Breast epithelium (tissue), 4 donors: Measurements from ENCODE around the gene TECPR1. TPM values are rescaled to one million over a fixed set of nuclear protein-coding genes. Genes with fewer than 3 reads are reported as not detected.

Experiments used
- DNase-seq, 2 donors: peaks; one replicate each; pipeline ENCODE4 v3.0.0-alpha.2; 2019; ENCODE audit warnings: low spot score in 2 of 2
- H3K27ac ChIP-seq, 2 donors: fragments of 200-600 bp; sonication (generic) in 1 of 2; one replicate each; pipeline ENCODE4 v1.5.1; 2016 to 2019; ENCODE audit warnings: mild to moderate bottlenecking in 1 of 2
- H3K27me3 ChIP-seq, 2 donors: fragments of 200-600 bp; sonication (generic) in 1 of 2; one replicate each; pipeline versions ENCODE4 v1.5.1 to v1.6.0; 2017 to 2019; ENCODE audit warnings: control low read depth in 1 of 2, mild to moderate bottlenecking in 1 of 2
- H3K36me3 ChIP-seq: fragments of 200-600 bp; one replicate; pipeline ENCODE4 v1.5.1; 2019
- H3K4me1 ChIP-seq, 2 donors: fragments of 200-600 bp; sonication (generic); one replicate each; pipeline ENCODE4 v1.5.1; 2016 to 2019; ENCODE audit warnings: control low read depth in 1 of 2
- H3K4me3 ChIP-seq, 3 donors: fragments of 200-600 bp; sonication (generic); 1 replicate in 2 of 3; 2 replicates in 1 of 3; pipeline ENCODE4 v1.5.1; 2016 to 2019; ENCODE audit warnings: mild to moderate bottlenecking in 3 of 3, moderate library complexity in 2 of 3
- H3K9me3 ChIP-seq, 2 donors: fragments of 200-600 bp; sonication (generic) in 1 of 2; one replicate each; pipeline ENCODE4 v1.5.1; 2016 to 2019; ENCODE audit warnings: control low read depth in 1 of 2
- POLR2A ChIP-seq: fragments of 450-650 bp; IDR thresholded peaks from one replicate; pipeline ENCODE4 v1.6.1; 2016; ENCODE audit warnings: antibody characterized with exemption, mild to moderate bottlenecking, moderate library complexity
- POLR2AphosphoS5 ChIP-seq, 3 donors: sonication (generic); formaldehyde crosslinking; IDR thresholded peaks; one replicate each; pipeline ENCODE4 v1.6.1; 2017; ENCODE audit warnings: antibody characterized with exemption in 3 of 3
- intact Hi-C: fragments of 100-400 bp; cut with DNase I; formaldehyde crosslinking; loops from one replicate; pipeline ENCODE4 v1.15.1; 2023; ENCODE audit warnings: low total_unique reads
- total RNA-seq, 3 donors: library from RNA; depleted of rRNA; stranded (reverse); fragments of >200 nt; gene quantifications; one replicate each; pipeline ENCODE4 v1.1.0, GENCODE V29; 2016
- TF ChIP-seq, protein P1 (sequence below), 3 donors: fragments of 450-650 bp; IDR thresholded peaks; one replicate each; pipeline ENCODE4 v1.5.1; 2016 to 2017; ENCODE audit warnings: antibody characterized with exemption in 3 of 3, mild to moderate bottlenecking in 3 of 3, moderate library complexity in 3 of 3

The TECPR1 gene, protein sequence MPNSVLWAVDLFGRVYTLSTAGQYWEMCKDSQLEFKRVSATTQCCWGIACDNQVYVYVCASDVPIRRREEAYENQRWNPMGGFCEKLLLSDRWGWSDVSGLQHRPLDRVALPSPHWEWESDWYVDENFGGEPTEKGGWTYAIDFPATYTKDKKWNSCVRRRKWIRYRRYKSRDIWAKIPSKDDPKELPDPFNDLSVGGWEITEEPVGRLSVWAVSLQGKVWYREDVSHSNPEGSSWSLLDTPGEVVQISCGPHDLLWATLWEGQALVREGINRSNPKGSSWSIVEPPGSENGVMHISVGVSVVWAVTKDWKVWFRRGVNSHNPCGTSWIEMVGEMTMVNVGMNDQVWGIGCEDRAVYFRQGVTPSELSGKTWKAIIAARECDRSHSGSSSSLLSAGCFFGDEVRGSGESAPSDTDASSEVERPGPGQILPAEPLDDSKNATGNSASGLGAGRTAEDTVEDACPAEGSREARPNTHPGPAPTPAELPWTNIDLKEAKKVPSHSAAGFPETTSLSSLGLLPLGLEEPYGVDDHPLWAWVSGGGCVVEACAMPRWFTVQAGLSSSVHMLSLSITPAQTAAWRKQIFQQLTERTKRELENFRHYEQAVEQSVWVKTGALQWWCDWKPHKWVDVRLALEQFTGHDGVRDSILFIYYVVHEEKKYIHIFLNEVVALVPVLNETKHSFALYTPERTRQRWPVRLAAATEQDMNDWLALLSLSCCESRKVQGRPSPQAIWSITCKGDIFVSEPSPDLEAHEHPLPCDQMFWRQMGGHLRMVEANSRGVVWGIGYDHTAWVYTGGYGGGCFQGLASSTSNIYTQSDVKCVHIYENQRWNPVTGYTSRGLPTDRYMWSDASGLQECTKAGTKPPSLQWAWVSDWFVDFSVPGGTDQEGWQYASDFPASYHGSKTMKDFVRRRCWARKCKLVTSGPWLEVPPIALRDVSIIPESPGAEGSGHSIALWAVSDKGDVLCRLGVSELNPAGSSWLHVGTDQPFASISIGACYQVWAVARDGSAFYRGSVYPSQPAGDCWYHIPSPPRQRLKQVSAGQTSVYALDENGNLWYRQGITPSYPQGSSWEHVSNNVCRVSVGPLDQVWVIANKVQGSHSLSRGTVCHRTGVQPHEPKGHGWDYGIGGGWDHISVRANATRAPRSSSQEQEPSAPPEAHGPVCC
- total RNA-seq, result 10 to 100 TPM; 14.7 to 29.7 (median 28.8) TPM

DNA sequence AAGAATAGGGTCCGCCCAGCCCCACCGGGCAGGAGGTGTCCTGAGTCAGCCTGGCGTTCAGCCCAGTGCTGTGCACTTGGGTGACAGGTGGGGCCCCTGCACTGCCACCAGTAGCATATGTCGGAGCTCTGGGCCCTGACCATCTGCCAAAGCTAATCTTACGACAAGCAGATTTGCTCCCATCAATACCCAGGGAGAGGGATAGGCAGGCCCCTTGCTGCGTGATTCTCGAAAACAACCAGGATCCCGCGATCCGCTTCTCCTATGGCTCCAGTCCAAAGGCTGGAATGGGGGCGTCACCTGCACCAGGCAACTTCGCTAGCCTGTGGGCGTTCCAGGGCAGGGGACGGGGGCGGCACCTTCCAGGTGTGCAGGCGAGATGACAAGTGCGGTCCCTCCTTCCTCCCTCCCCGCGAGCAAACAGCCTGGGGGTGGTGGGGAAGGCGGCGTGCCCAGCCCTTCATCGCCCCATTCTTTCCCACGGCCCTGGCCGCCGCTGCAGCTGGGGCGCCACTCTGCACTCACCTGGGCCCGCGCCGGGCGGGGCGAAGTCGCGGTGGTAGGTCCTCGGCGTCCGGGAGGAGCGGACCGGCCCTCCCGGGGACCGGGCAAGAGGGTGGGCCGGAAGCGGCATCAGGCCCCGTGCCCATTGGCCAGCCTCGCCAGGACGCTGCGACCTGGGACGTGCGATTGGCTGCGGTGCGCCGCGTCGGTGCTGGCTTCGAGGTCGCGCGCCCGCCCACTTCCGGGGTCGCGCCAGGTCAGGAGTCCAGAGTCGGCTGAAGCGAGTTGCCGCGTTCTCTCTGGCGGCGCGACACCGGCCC, at the start of gene TECPR1:
TSS of gene TECPR1 (minus strand) at position 632 of the 824 bp plus-strand sequence. CDS start 6,086 bp downstream, outside the sequence.
- no peaks in the 10 kb centered on the region for H3K9me3 ChIP-seq
- peak within 1 kb of the TSS; percentile 83 to 88 for H3K27ac ChIP-seq
- no peaks in the 10 kb centered on the region for H3K27me3 ChIP-seq
- H3K4me1 ChIP-seq, result peaks cover 0 to 17% of the 10 kb centered on the region in 2 donors
- DNase-seq, result peak; percentile 92 to 95
- no peaks in the 10 kb centered on the region for H3K36me3 ChIP-seq
- intact Hi-C loops, result no loop called here
- H3K4me3 ChIP-seq, result peak within 1 kb of the TSS; percentile 76 to 92 (median 91)
- TF ChIP-seq POLR2AphosphoS5 (IDR thresholded peaks at IDR 0.05), result peak; percentile 53 to 70 (median 60)
- no peak for TF ChIP-seq POLR2A

DNA sequence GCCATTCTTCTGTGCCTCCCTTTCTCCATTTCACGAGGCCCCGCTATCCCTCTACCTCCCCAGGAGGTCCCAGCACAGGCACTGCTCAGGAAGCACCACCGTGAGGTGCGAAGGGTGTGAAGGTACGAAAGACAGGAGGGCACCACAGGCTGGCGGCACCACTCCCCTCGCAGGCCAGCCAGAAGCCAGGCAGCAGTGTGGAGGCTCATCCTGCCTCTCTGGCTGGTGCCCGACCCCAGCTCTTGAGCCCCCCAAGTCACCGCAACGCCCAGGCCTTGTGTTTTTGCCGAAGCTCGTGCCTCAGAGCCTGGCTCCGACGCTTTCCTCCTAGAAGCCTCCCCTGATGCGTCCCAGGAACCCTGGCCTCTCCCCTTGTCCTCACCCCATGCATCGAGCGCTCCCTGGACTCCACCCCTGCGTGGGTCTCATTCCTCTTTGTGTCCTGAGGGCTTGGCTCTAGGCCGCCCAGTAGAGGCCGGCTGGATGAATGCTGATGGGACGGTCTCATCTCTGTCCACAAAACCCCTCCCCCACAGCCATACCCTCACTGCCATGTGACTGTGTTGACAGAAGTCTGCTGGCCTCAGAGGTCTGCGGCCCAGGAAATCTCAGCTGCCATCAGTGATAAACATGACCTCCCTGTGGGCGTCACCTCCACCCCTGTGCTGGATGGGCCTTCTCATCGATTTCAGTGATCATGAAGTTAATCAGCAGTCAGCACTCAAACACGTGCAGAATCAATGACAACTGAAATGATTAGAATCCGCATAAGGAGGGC, 48.8 kb upstream of the TECPR1 start:
- TF ChIP-seq POLR2A (no peak), POLR2AphosphoS5 (IDR thresholded peaks at IDR 0.05) (no peak)
- TF ChIP-seq, protein P1, sequence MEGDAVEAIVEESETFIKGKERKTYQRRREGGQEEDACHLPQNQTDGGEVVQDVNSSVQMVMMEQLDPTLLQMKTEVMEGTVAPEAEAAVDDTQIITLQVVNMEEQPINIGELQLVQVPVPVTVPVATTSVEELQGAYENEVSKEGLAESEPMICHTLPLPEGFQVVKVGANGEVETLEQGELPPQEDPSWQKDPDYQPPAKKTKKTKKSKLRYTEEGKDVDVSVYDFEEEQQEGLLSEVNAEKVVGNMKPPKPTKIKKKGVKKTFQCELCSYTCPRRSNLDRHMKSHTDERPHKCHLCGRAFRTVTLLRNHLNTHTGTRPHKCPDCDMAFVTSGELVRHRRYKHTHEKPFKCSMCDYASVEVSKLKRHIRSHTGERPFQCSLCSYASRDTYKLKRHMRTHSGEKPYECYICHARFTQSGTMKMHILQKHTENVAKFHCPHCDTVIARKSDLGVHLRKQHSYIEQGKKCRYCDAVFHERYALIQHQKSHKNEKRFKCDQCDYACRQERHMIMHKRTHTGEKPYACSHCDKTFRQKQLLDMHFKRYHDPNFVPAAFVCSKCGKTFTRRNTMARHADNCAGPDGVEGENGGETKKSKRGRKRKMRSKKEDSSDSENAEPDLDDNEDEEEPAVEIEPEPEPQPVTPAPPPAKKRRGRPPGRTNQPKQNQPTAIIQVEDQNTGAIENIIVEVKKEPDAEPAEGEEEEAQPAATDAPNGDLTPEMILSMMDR (IDR thresholded peaks at IDR 0.05), result no peak
- H3K27me3 ChIP-seq, result no peaks in the 10 kb centered on the region
- H3K9me3 ChIP-seq, result peaks cover 0 to 11% of the 10 kb centered on the region in 2 donors
- DNase-seq, result no peak
- no peak overlapping the region for H3K4me3 ChIP-seq
- intact Hi-C loops, result no loop called here
- no peaks in the 10 kb centered on the region for H3K4me1 ChIP-seq
- peaks cover 3% of the 10 kb centered on the region for H3K36me3 ChIP-seq
- H3K27ac ChIP-seq, result no peak overlapping the region

DNA sequence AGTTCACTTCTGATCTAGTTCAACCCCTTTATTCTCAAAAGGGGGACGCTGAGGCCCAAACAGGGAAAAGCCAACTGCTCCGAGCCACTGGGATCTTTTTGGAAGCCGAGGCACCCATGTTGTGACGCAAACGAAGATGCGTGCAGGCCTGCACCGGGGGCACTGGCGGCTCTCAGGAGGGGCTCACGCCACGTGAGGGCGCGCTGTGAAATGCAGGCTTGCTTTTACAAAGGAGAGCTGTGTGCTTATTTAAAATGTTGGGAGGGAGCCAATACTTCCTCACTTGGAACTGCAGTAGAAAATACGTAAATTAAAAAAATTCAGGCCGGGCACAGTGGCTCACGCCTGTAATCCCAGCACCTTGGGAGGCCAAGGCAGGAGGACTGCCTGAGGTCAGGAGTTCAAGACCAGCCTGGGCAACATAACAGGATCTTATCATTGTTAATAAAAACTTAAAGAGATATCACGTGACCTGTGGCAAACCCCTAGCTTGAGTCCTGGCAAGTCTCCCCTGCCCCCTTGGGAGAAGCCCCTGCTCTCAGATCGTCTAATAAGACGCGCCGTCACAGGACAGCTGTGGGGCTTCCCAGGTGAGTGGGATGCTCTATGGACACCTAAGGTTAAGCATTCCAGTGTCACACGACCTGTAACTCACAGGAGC, 45.7 kb upstream of the TECPR1 start:
- intact Hi-C loops, result no loop called here
- no peak for TF ChIP-seq POLR2A
- no peak for TF ChIP-seq POLR2AphosphoS5 (IDR thresholded peaks at IDR 0.05)
- TF ChIP-seq, protein P1 (IDR thresholded peaks at IDR 0.05), result no peak
- Histone ChIP-seq H3K4me3 (no peak overlapping the region), H3K27me3 (no peaks in the 10 kb centered on the region), H3K27ac (no peak overlapping the region), H3K4me1 (peaks cover 0 to 4% of the 10 kb centered on the region in 2 donors), H3K36me3 (no peaks in the 10 kb centered on the region), H3K9me3 (peaks cover 0 to 11% of the 10 kb centered on the region in 2 donors)
- DNase-seq, result no peak

DNA sequence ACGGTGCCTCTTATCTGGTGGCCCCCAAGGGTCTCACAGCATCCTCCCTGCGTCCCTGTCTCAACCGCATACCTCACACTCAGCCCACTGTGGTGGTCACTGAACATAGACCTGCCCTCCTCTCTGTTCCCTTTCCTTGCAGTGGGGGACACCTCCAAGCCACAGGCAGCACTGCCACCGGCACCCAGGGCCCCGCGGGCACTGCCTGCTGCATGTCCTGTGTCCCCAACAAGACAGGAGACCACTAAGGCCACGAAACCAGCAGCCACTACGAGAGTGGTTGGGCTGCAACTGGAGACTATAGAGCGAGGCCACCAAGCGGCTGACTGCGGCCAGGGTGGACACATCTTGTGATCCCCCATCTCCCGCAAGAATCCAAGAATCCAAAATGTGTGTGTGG, 44.8 kb upstream of the TECPR1 start:
- DNase-seq, result no peak
- TF ChIP-seq, protein P1 (IDR thresholded peaks at IDR 0.05), result no peak
- TF ChIP-seq POLR2A (no peak), POLR2AphosphoS5 (IDR thresholded peaks at IDR 0.05) (no peak)
- Histone ChIP-seq H3K27ac (no peak overlapping the region), H3K27me3 (no peaks in the 10 kb centered on the region), H3K9me3 (peaks cover 0 to 11% of the 10 kb centered on the region in 2 donors), H3K4me3 (no peak overlapping the region), H3K4me1 (peaks cover 0 to 4% of the 10 kb centered on the region in 2 donors), H3K36me3 (no peaks in the 10 kb centered on the region)
- intact Hi-C loops, result no loop called here
